Kidney (tissue), 14 donors: ENCODE results near the gene DDAH1. TPM values are rescaled to one million over a fixed set of nuclear protein-coding genes. Genes with fewer than 3 reads are reported as not detected.
A peak's percentile ranks its signal among the peaks of the same experiment; 100 is the strongest.

Experiments used
- DNase-seq, 5 donors: peaks; one replicate each; pipeline ENCODE4 v3.0.0-alpha.2; 2013 to 2020
- FAIRE-seq: peaks from 2 replicates; lab custom pipeline; 2012; peaks lifted over from hg19 to GRCh38; lab: Jason Lieb, UNC
- H3K27ac ChIP-seq, 2 donors: one replicate each; pipeline ENCODE4 v1.7.0; 2013; ENCODE audit warnings: low read depth in 2 of 2, low read length in 2 of 2, inconsistent platforms in 1 of 2
- H3K27me3 ChIP-seq: one replicate; pipeline ENCODE4 v1.7.1; 2013; ENCODE audit warnings: low read length, inconsistent platforms; ENCODE audit not compliant: control insufficient read depth, insufficient read depth
- H3K36me3 ChIP-seq, 3 donors: one replicate each; pipeline versions ENCODE4 v1.7.0 to v1.7.1; 2013; ENCODE audit warnings: low read length in 3 of 3, control low read depth in 1 of 3, inconsistent platforms in 1 of 3; ENCODE audit not compliant: insufficient read depth in 3 of 3, control insufficient read depth in 2 of 3
- H3K4me1 ChIP-seq, 3 donors: one replicate each; pipeline versions ENCODE4 v1.7.0 to v1.7.1; 2013; ENCODE audit warnings: low read length in 3 of 3, inconsistent platforms in 1 of 3, low read depth in 1 of 3; ENCODE audit not compliant: control insufficient read depth in 2 of 3, insufficient read depth in 2 of 3
- H3K4me3 ChIP-seq, 3 donors: one replicate each; pipeline versions ENCODE4 v1.7.0 to v1.8.1; 2013; ENCODE audit warnings: low read length in 3 of 3, control low read depth in 1 of 3, inconsistent platforms in 1 of 3
- H3K9ac ChIP-seq, 3 donors: one replicate each; pipeline versions ENCODE4 v1.7.0 to v1.7.1; 2013; ENCODE audit warnings: low read length in 3 of 3, control low read depth in 1 of 3, inconsistent platforms in 1 of 3
- H3K9me3 ChIP-seq, 3 donors: one replicate each; pipeline versions ENCODE4 v1.7.0 to v1.7.1; 2013; ENCODE audit warnings: low read length in 3 of 3, control low read depth in 1 of 3, inconsistent platforms in 1 of 3; ENCODE audit not compliant: control insufficient read depth in 2 of 3, insufficient read depth in 1 of 3
- intact Hi-C: fragments of 100-400 bp; cut with DNase I; formaldehyde crosslinking; loops from one replicate; pipeline ENCODE4 v1.11.1; 2022
- polyA plus RNA-seq: library from polyadenylated mRNA; stranded (reverse); fragments of 350-450 nt; fragmentation: Illumina TruSeq; extraction: RNeasy Lipid Tissue Mini Kit (QIAGEN cat#74804); gene quantifications from one replicate; pipeline ENCODE4 v1.2.3, GENCODE V29; 2014; ENCODE audit warnings: low read depth, low replicate concordance; ENCODE audit not compliant: insufficient read depth
- total RNA-seq: library from RNA; stranded (reverse); fragmentation: NEBNext Ultra II Directional; extraction: Animal tissue kit (Norgen Biotek cat#: 25700); gene quantifications from one replicate; pipeline ENCODE4 v1.2.1, GENCODE V29; 2021
- TF ChIP-seq, protein P1 (sequence below): IDR thresholded peaks from 3 replicates; pipeline ENCODE4 v1.5.1; 2012; ENCODE audit warnings: mild to moderate bottlenecking, moderate library complexity, borderline replicate concordance; ENCODE audit not compliant: insufficient read depth; ENCODE audit errors: extremely low read depth
- donor health status: control.
- donor health status: control.
- donor health status: control.
- donor health status: control.
- donor health status: control.
- donor health status: DM: yes; HTN: yes; CAD: no.
- donor health status: Normal renal cell carcinoma (clear cell type).

Gene DDAH1
- total and polyA plus RNA-seq, 2 donors from 2014 or later = 73.1 to 98.9 TPM

DNA sequence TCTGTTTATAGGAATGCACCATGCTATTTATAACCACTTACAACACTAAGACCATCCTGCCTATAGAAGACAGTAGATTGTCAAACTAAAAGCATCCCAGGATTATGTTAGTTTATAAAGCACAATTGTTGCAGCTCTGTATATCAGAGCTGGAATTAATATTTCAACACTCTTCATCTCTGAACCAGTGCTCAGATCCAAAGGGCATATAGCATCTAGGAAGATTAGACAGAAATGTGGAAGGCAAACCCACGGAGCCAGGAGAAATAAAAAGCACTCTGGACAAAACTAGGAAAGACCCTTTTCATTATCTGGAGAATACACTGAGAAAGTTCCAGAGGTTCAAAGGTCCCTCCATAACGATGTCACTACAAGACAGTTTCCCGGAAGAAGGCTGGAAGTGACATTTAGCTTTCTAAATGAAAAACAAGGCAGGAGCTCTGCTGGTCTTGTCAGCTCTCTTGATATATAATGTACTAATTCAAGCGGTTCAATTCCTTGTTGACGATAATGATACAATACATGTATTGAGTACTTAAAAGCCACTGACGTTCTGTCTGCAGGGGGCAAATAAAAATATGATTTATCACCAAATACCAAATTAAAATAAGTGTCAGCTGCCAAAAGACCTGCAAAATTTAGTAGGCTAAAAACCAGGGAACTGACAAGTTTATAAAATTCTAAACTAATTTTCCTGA lies 96.7 kb downstream of the DDAH1 start:
- Histone ChIP-seq H3K36me3 (no peaks in the 10 kb centered on the region), H3K27me3 (no peaks in the 10 kb centered on the region), H3K9me3 (no peaks in the 10 kb centered on the region), H3K4me3 (no peak overlapping the region), H3K4me1 (peaks cover 2 to 26% (median 6%) of the 10 kb centered on the region in 3 donors), H3K9ac (no peak overlapping the region), H3K27ac (peak overlapping the region in 1 of 2 donors; percentile 7)
- DNase-seq (no peak), FAIRE-seq (no peak)
- intact Hi-C loops = no loop called here
- TF ChIP-seq, protein P1, sequence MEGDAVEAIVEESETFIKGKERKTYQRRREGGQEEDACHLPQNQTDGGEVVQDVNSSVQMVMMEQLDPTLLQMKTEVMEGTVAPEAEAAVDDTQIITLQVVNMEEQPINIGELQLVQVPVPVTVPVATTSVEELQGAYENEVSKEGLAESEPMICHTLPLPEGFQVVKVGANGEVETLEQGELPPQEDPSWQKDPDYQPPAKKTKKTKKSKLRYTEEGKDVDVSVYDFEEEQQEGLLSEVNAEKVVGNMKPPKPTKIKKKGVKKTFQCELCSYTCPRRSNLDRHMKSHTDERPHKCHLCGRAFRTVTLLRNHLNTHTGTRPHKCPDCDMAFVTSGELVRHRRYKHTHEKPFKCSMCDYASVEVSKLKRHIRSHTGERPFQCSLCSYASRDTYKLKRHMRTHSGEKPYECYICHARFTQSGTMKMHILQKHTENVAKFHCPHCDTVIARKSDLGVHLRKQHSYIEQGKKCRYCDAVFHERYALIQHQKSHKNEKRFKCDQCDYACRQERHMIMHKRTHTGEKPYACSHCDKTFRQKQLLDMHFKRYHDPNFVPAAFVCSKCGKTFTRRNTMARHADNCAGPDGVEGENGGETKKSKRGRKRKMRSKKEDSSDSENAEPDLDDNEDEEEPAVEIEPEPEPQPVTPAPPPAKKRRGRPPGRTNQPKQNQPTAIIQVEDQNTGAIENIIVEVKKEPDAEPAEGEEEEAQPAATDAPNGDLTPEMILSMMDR = no peak

DNA sequence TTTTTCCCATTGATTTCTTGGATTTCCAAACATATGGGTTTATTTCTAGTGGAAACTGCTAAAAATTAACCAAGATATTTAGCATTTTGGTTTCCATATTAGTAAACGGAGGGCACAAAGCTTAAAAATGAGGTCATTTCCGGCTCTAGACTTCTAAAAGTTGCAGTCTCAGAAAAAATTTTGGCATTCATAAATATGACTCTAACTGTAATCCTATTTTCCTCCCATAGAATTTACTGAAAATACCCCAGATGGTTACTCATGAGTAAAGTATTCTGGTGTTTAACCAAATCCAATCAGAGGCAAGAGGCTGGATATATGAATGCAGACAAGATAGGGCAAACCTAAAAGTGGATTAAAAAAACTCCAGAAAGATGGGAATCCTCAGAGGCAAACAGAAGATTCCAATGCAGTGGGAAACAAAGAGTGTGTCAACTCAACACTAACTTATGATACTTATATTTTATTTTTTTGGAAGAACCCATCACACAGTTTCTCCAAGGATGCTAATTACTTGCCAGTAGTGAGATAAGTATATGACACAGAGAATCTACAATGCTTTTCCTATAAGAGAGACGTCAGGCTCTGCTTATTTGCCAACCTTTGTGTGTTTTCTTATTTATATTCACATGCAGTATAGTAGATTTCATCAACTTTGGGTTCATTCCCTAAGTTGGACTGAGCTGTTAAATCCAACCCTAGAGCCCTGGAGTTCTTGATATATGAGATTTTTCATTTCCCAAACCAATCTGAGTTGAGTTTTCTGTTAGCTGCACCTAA lies 98.4 kb downstream of the DDAH1 start:
- Histone ChIP-seq H3K4me1 (peaks cover 0 to 15% (median 3%) of the 10 kb centered on the region in 3 donors), H3K27ac (peak overlapping the region in 1 of 2 donors; percentile 10), H3K9me3 (no peaks in the 10 kb centered on the region), H3K27me3 (no peaks in the 10 kb centered on the region), H3K36me3 (no peaks in the 10 kb centered on the region), H3K9ac (no peak overlapping the region), H3K4me3 (no peak overlapping the region)
- DNase-seq = no peak
- TF ChIP-seq, protein P1 = no peak
- intact Hi-C loops = no loop called here
- FAIRE-seq = peak; percentile 3

GRCh38 chr1:85365851-85366250 lies 99.1 kb downstream of the DDAH1 start:
- no peak overlapping the region for H3K27ac ChIP-seq
- H3K27me3 ChIP-seq = no peaks in the 10 kb centered on the region
- no peaks in the 10 kb centered on the region for H3K36me3 ChIP-seq
- peaks cover 3 to 16% (median 4%) of the 10 kb centered on the region in 3 donors for H3K4me1 ChIP-seq
- no peaks in the 10 kb centered on the region for H3K9me3 ChIP-seq
- no peak for DNase-seq
- intact Hi-C loops = no loop called here
- no peak overlapping the region for H3K4me3 ChIP-seq
- TF ChIP-seq, protein P1 = no peak
- FAIRE-seq = no peak
- H3K9ac ChIP-seq = no peak overlapping the region
